Astrocyte of the spinal cord (primary cell): ENCODE data around the gene OR5H6.
"Not testable (repeated sequence)": the region's sequence is repeated elsewhere in the genome, so short reads cannot be mapped to it uniquely, and the experiment has no call there.

ENCODE experiments used
- DNase-seq: peaks from one replicate; pipeline ENCODE4 v3.0.0; 2011; ENCODE audit warnings: low read depth, low spot score
- H3K4me3 ChIP-seq: 2 replicates; pipeline ENCODE4 v1.5.1; 2011; ENCODE audit warnings: low read depth, mild to moderate bottlenecking, low read length, moderate library complexity
- CTCF ChIP-seq: IDR thresholded peaks from 2 replicates; pipeline ENCODE4 v1.5.1; 2012; ENCODE audit warnings: low read depth, mild to moderate bottlenecking, low read length, inconsistent platforms
- in situ Hi-C: cut with HindIII; loops from 2 replicates; pipeline ENCODE4 v1.10.0; 2017; ENCODE audit warnings: low sequenced_read_pairs

OR5H6 gene

GRCh38 chr3:98243843-98244242 is 20.2 kb upstream of the OR5H6 start:
- H3K4me3 ChIP-seq = no peak overlapping the region
- no peak for TF ChIP-seq CTCF
- in situ Hi-C loops = no loop called here
- DNase-seq = no peak

- no peak for TF ChIP-seq CTCF
- no peak for DNase-seq
- H3K4me3 ChIP-seq = no peak overlapping the region
- in situ Hi-C loops = no loop called here
These were observed 17.9 kb upstream of the OR5H6 start for GRCh38 chr3:98246142-98246541.

GRCh38 chr3:98256026-98256425 is 8.0 kb upstream of the OR5H6 start:
- in situ Hi-C loops, DNase-seq, H3K4me3 ChIP-seq: not testable (repeated sequence)

- H3K4me3 ChIP-seq = no peak overlapping the region
- in situ Hi-C loops = no loop called here
- no peak for DNase-seq
- TF ChIP-seq CTCF = no peak
These were observed 4.3 kb upstream of the OR5H6 start for GRCh38 chr3:98259707-98260106.

GRCh38 chr3:98262046-98262445 is 2.0 kb upstream of the OR5H6 start:
- in situ Hi-C loops = no loop called here
- DNase-seq = no peak
- no peak for TF ChIP-seq CTCF
- H3K4me3 ChIP-seq = no peak overlapping the region

- DNase-seq = no peak
- in situ Hi-C loops = no loop called here
- TF ChIP-seq CTCF = no peak
- H3K4me3 ChIP-seq = no peak overlapping the region
These were observed 5.8 kb downstream of the OR5H6 start for GRCh38 chr3:98269846-98270245.

GRCh38 chr3:98272126-98272525 is 8.1 kb downstream of the OR5H6 start:
- no peak overlapping the region for H3K4me3 ChIP-seq
- DNase-seq = no peak
- in situ Hi-C loops = no loop called here
- no peak for TF ChIP-seq CTCF
